ENCODE data around the gene GINS2. TPM values are rescaled to one million over a fixed set of nuclear protein-coding genes. Genes with fewer than 3 reads are reported as not detected.

Gene GINS2
- total and polyA plus RNA-seq, 2 of the 4 experiments (the other 2 are of a cell fraction): 12.0 to 13.4 TPM

DNA sequence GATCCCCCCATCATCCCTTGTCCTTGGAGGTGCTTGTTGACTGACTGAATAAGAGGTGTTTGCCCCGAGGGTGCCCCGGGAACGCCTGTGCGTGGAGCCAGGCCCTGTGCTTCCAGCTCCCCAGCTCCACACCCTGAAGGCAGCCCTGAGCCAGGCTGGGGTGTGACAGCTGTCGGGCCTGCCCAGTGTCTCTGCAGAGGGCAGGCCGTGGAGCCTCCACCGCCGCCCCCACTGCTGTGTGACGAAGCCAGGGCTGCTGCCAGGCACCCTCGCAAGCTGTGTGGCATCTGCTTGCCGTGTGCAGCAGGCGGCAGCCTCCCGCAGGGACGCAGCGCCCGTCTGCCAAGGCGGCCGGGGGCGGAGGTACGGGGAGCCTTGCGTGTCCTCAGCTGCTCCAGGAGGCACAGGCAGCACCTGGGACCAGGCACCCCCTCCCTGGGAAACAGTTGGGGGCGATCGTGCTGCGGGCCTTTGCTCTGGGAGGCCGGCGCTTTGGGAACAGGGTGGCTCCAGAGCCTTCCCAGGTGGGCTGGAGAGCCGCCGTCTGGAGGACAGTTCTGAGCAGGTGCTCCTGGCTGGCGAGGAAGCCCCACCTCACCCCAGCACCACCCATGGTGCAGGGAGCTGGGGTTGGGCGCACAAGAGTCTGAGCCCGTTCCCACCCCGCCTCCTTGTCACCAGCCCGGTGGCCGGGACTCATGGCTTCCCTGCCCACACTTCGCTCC is 49.1 kb downstream of the GINS2 start:
- H4K5ac ChIP-seq (ENCODE audit: low read depth, low read length): no peak overlapping the region
- H3K4me3 ChIP-seq (ENCODE audit: insufficient read depth, low read depth, low read length): no peak overlapping the region
- no peaks in the 10 kb centered on the region for H3K9me3 ChIP-seq (ENCODE audit: control insufficient read depth, insufficient read depth, low read length)
- H3K23ac ChIP-seq (ENCODE audit: low read depth, low read length): no peak overlapping the region
- no peak overlapping the region for H3K18ac ChIP-seq (ENCODE audit: low read depth, low read length)
- ChIA-PET POLR2A (ENCODE audit: unreplicated experiment) (interaction anchor here (0.6 kb wide), 1 partner anchor 28 kb away, joined by 6 read pairs; no protein-coding TSS in a partner anchor), CTCF (no interaction called here)
- H2AK9ac ChIP-seq (replicated peaks; ENCODE audit: low read depth, low read length, poor library complexity): no peak overlapping the region
- no peaks in the 10 kb centered on the region for H3K27me3 ChIP-seq (ENCODE audit: control insufficient read depth, insufficient read depth, low read length)
- no peak overlapping the region for H2BK15ac ChIP-seq (ENCODE audit: low read depth, low read length)
- intact Hi-C loops (cut with micrococcal nuclease) (no loop called here), dilution Hi-C loops (cut with HindIII; ENCODE audit: low sequenced_read_pairs, unreplicated experiment) (no loop called here), in situ Hi-C loops (cut with MboI; ENCODE audit: low sequenced_read_pairs) (no loop called here)
- H3K36me3 ChIP-seq (ENCODE audit: control insufficient read depth, insufficient read depth, low read length): peaks cover 8% of the 10 kb centered on the region; the same call in 1 of the 2 replicates
- H3K9me1 ChIP-seq (ENCODE audit: insufficient read depth, low read length): peaks cover 3% of the 10 kb centered on the region; the same call in 1 of the 2 replicates
- 75% methylated on average over 6 of the region's 35 CpGs; no CpG with 5 or more reads in 1 of the 2 experiments for WGBS, 2 experiments (ENCODE audit: extremely low coverage in 2 of 2, insufficient read length in 1 of 2)
- H2BK5ac ChIP-seq (ENCODE audit: low read depth, low read length, poor library complexity, severe bottlenecking): no peak overlapping the region
- H4K8ac ChIP-seq (ENCODE audit: low read depth in 2 of 2, low read length in 2 of 2): no peak overlapping the region
- no TSS peak for BruUV-seq (replicated peaks)
- no peak overlapping the region for H3K4ac ChIP-seq (ENCODE audit: low read depth, low read length)
- DNase-seq (no peak), ATAC-seq (ENCODE audit: low read depth) (no peak)
- peaks cover 97% of the 10 kb centered on the region for H4K20me1 ChIP-seq (ENCODE audit: insufficient read depth, low read length)
- TF ChIP-seq NFE2L2 (IDR thresholded peaks at IDR 0.05; ENCODE audit: low read depth, low read length) (no peak), RFX5 (IDR thresholded peaks at IDR 0.05; ENCODE audit: low read depth, low read length) (no peak), MXI1 (IDR thresholded peaks at IDR 0.05; ENCODE audit: borderline replicate concordance, low read depth, low read length) (no peak), CEBPB (IDR thresholded peaks at IDR 0.05; ENCODE audit: low read depth, low read length) (no peak), RAD21 (IDR thresholded peaks at IDR 0.05; ENCODE audit: low read length) (no peak), POLR2A (IDR thresholded peaks at IDR 0.05; ENCODE audit: low read depth, low read length) (no peak)
- TF ChIP-seq, protein P1, sequence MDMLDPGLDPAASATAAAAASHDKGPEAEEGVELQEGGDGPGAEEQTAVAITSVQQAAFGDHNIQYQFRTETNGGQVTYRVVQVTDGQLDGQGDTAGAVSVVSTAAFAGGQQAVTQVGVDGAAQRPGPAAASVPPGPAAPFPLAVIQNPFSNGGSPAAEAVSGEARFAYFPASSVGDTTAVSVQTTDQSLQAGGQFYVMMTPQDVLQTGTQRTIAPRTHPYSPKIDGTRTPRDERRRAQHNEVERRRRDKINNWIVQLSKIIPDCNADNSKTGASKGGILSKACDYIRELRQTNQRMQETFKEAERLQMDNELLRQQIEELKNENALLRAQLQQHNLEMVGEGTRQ (IDR thresholded peaks at IDR 0.05; ENCODE audit: low read depth, low read length): no peak
- no peak overlapping the region for H2AFZ ChIP-seq (replicated peaks; ENCODE audit: low read length, poor library complexity)
- no peak overlapping the region for H2BK20ac ChIP-seq (ENCODE audit: low read depth, low read length)
- no peak overlapping the region for H4K91ac ChIP-seq (ENCODE audit: insufficient read depth, low read depth, low read length)
- H3K27ac ChIP-seq (ENCODE audit: insufficient read depth, low read length): no peak overlapping the region
- H3K9ac ChIP-seq (ENCODE audit: low read depth, low read length): no peak overlapping the region
- no peak overlapping the region for H3K4me2 ChIP-seq (ENCODE audit: low read depth, low read length)
- no peak overlapping the region for H2AK5ac ChIP-seq (ENCODE audit: low read depth, low read length)
- H3K14ac ChIP-seq (replicated peaks; ENCODE audit: low read depth, low read length): no peak overlapping the region
- H3K79me1 ChIP-seq (ENCODE audit: low read depth in 1 of 2, low read length in 2 of 2): peaks cover 12 to 39% of the 10 kb centered on the region in 2 experiments; a peak in 3 of 4 replicates
- no peak overlapping the region for H2BK120ac ChIP-seq (ENCODE audit: low read depth, low read length)
- no peak overlapping the region for H3K56ac ChIP-seq (ENCODE audit: extremely low read depth, insufficient read depth, low read length)
- H3K4me1 ChIP-seq (ENCODE audit: control insufficient read depth, insufficient read depth, low read length): peaks cover 2% of the 10 kb centered on the region; the same call in 1 of the 2 replicates
